IPS-18a (cell line): ENCODE measurements around the gene RPL27.
"Not testable (repeated sequence)": the region's sequence is repeated elsewhere in the genome, so short reads cannot be mapped to it uniquely, and the experiment has no call there.

Source experiments
- H3K27ac ChIP-seq: one replicate; pipeline ENCODE4 v1.5.1; 2013; ENCODE audit warnings: low read length
- H3K27me3 ChIP-seq: one replicate; pipeline ENCODE4 v1.6.1; 2013; ENCODE audit warnings: mild to moderate bottlenecking, low read length; ENCODE audit not compliant: control insufficient read depth, insufficient read depth
- H3K36me3 ChIP-seq: one replicate; pipeline ENCODE4 v1.6.1; 2013; ENCODE audit warnings: low read depth, low read length; ENCODE audit not compliant: control insufficient read depth
- H3K4me1 ChIP-seq: one replicate; pipeline ENCODE4 v1.6.1; 2013; ENCODE audit warnings: low read depth, low read length; ENCODE audit not compliant: control insufficient read depth
- H3K4me3 ChIP-seq: one replicate; pipeline ENCODE4 v1.5.1; 2013; ENCODE audit warnings: low read length
- H3K9ac ChIP-seq: one replicate; pipeline ENCODE4 v1.6.1; 2013; ENCODE audit warnings: mild to moderate bottlenecking, low read length, moderate library complexity
- H3K9me3 ChIP-seq: one replicate; pipeline ENCODE4 v1.6.1; 2013; ENCODE audit warnings: low read depth, low read length; ENCODE audit not compliant: control insufficient read depth

RPL27 gene

DNA sequence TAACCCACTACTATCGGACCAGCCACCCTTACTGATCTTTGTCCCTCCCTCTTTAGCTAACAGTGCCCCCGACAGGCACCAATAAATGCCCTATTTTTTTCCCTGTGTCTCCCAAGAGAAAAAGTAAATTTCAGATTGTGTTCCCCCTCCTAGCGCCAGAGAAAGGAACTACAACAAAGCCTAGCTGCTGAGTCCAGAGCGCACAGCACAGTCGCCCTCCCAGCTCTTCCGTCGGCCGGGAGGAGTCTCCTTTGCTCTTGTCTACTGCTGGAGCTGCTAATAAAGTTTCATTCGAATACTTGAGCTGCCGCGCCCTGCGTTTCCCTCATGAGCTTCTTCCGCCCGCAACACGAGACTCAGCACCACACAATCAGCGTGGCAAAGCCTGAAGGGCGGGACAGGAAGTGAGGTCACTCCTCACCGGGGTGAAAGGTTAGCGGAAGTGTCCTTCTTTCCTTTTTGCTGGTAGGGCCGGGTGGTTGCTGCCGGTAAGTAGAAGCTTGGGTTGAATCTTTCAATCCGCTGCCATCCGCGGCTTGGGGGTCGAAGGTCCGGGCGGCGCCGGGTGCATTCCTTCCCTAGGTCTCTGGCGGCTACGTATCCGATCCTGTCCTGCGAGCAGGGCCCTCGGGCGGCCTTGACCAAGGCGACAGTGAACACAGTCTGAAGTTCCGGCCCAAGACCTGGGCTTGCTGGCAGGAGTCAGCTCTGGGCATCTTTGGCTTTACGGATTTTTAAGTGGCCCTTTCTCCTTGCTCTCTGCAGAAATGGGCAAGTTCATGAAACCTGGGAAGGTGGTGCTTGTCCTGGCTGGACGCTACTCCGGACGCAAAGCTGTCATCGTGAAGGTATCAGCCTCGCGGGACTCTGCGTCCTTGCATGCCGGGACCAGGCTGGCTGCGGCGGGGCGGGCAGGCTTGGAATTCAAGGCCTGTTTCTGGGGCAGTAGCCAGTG, at the start of gene RPL27:
Gene RPL27 (plus strand): TSS at position 436 of the 955 bp plus-strand sequence. CDS start 332 bp downstream, at position 768.
- Histone ChIP-seq H3K36me3 (peaks cover 38% of the 10 kb centered on the region), H3K4me3 (peak within 1 kb of the TSS; percentile 97), H3K9me3 (no peaks in the 10 kb centered on the region), H3K27ac (peak within 1 kb of the TSS; percentile 93), H3K9ac (peak within 1 kb of the TSS; percentile 97), H3K4me1 (peaks cover 12% of the 10 kb centered on the region), H3K27me3 (no peaks in the 10 kb centered on the region)

DNA sequence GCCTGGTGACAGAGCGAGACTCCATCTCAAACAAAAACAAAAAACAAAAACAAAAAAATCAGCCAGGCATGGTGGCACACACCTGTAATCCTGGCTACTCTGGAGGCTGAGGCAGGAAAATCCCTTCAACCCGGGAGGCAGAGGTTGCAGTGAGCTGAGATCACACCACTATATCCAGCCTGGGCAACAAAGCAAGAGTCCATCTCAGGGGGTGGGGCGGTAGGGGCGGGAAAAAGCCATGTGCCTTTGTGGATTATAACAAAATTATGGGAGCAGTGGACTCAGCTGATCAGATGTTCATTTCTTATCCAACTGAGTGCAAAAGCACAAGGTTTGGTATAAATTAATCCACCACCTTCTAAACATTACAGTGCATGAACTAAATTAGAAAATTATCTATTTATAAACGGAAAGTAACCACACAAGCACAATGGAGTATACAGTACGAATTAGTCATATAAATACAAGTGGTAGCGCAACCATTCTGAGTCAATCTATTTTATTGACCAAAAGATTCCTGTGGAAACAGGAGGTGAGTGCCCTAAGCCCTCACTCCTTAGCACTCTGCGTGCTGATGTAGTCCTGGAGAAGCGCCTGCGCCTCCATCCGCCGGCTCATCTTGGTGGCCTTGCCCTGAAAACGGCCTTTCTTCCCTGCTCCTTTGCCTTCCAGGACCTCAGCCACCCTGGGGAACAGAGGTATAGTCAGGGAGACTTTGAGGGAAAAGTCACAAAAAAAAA, 48.0 kb upstream of the RPL27 start:
- H3K9me3 ChIP-seq, result no peaks in the 10 kb centered on the region
- no peaks in the 10 kb centered on the region for H3K27me3 ChIP-seq
- no peak overlapping the region for H3K9ac ChIP-seq
- H3K27ac ChIP-seq, result no peak overlapping the region
- H3K36me3 ChIP-seq, result peaks cover 46% of the 10 kb centered on the region
- no peak overlapping the region for H3K4me3 ChIP-seq
- H3K4me1 ChIP-seq, result no peaks in the 10 kb centered on the region

DNA sequence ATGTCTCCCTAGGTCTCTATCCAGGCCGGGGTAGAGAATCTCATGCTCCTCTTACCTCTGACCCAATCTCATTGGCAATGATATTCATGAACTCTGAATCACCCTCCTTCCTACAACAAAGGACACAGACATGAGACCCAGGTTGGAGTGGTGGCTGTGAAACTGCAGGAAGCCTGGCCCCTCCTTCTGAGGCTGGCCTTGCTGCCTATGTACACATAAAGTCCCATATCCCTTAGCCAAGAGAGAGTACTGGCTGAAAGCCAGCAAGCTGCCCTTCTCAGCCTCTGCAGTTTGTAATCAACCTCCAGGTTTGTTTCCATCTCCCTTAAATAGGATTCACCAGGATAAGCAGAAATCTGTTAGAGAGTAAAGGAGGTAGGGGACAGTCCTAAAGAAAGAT, 44.5 kb upstream of the RPL27 start:
- Histone ChIP-seq H3K4me3 (no peak overlapping the region), H3K27me3 (no peaks in the 10 kb centered on the region), H3K9ac (no peak overlapping the region), H3K9me3 (no peaks in the 10 kb centered on the region), H3K27ac (no peak overlapping the region), H3K4me1 (no peaks in the 10 kb centered on the region), H3K36me3 (peaks cover 68% of the 10 kb centered on the region)

DNA sequence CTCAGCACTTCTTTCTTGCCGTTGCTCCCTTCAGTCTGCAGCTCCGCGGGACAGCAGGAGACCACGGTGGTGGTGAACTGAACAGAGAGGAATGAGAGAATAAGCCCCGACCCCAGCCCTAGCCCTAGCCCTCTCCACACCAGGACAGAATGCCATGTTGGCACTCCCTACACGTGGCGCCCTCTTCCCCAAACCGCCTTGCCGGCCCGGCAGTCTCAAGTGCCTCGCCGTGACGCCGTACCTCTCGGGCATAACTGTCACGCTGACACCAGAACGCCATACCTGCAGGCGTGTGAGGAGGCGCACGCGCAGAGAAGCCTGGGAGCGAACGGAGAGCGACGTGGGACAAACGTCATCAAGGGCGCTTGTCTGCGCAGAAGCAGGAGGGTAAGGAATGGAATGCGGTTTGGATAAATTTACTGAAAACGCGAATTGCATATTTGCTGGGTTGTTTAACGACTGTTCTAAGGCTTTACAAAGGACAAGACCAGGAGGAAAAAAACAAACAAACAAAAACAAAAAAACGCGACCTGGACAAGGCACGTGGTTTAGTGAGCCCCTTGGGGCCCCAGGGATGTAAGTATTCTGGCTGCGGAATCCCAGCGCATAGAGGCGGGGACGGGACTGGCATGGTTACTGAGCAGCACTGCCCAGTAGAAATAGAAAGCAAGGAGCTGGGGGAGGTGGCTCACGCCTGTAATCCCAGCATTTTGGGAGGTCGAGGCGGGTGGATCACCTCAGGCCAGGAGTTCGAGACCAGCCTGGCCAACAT, 33.9 kb upstream of the RPL27 start, which contains the start of gene AARSD1:
Gene AARSD1 (minus strand): TSS at position 294 of the 772 bp plus-strand sequence. CDS start 14 bp downstream, at position 280.
- H3K9ac ChIP-seq, result peak within 1 kb of the TSS; percentile 71
- H3K36me3 ChIP-seq, result peaks cover 26% of the 10 kb centered on the region
- peak within 1 kb of the TSS; percentile 69 for H3K27ac ChIP-seq
- H3K9me3 ChIP-seq, result no peaks in the 10 kb centered on the region
- no peaks in the 10 kb centered on the region for H3K4me1 ChIP-seq
- H3K27me3 ChIP-seq, result no peaks in the 10 kb centered on the region
- peak within 1 kb of the TSS; percentile 81 for H3K4me3 ChIP-seq

DNA sequence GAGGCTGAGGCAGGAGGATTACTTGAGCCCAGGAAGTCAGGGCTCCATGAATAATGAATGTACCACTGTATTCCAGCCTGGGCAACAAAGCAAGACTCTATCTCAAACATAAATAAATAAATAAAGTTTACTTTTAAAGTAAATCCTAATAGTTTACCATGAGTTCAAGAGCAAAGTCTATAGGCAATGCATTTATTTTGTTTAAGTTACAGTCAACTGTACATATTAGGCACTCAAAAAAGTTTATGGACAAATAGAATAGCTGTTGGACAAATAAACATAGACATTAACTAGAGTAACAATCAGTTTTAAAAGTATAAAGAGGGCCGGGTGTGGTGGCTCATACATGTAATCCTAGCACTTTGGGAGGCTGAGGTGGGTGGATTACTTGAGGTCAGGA, 30.3 kb upstream of the RPL27 start:
- H3K27ac ChIP-seq, result no peak overlapping the region
- H3K4me3 ChIP-seq, result no peak overlapping the region
- no peak overlapping the region for H3K9ac ChIP-seq
- no peaks in the 10 kb centered on the region for H3K36me3 ChIP-seq
- no peaks in the 10 kb centered on the region for H3K27me3 ChIP-seq
- no peaks in the 10 kb centered on the region for H3K9me3 ChIP-seq
- H3K4me1 ChIP-seq, result no peaks in the 10 kb centered on the region

DNA sequence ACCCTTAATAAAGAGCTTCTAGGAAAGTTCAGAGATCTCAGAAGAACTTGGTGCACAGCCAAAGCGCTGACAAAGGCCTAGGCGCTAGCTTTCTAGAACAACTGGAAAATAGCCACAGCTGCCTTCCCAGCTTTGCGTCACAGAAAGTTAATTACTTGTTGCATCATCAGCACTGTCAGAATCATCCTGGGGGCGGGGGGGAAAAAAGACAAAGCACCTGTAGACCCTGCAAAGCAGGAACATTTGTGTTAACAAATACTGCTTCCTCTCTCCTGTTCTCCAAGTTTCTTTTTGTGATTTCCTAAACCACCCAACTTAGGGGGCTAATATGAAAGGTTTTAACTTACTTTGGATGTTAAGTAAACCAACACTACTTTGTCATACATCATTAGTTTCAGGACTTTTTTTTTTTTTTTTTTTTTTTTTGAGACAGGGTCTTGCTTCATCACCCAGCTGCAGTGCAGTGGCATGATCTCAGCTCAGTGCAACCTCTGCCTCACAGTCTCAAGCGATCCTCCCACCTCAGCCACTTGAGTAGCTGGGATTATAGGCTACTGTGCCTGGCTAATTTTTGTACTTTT, 29.1 kb upstream of the RPL27 start:
- no peaks in the 10 kb centered on the region for H3K36me3 ChIP-seq
- no peaks in the 10 kb centered on the region for H3K27me3 ChIP-seq
- H3K27ac ChIP-seq, result no peak overlapping the region
- H3K4me3 ChIP-seq, result no peak overlapping the region
- H3K9ac ChIP-seq, result no peak overlapping the region
- H3K4me1 ChIP-seq, result no peaks in the 10 kb centered on the region
- no peaks in the 10 kb centered on the region for H3K9me3 ChIP-seq

DNA sequence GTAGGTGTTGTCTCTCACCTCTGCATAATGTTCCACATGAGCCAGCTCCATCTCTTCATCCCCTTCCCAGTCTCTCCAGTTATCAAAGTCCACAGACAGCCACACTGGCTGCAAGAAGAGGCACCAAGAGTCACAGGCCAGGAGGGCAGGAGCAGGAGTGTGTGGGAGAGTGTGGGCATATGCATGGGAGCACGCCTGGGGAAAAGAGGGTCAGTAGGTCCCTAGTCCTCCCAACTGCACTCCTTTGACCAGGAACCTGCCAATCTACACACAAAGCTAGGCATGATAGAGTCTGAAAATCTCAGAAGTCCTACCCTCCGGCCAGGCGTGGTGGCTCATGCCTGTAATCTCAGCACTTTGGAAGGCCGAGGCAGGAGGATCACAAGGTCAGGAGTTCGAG, 26.6 kb upstream of the RPL27 start:
- H3K36me3 ChIP-seq, result no peaks in the 10 kb centered on the region
- no peaks in the 10 kb centered on the region for H3K9me3 ChIP-seq
- H3K27me3 ChIP-seq, result no peaks in the 10 kb centered on the region
- H3K9ac ChIP-seq, result no peak overlapping the region
- H3K4me3 ChIP-seq, result no peak overlapping the region
- no peak overlapping the region for H3K27ac ChIP-seq
- H3K4me1 ChIP-seq, result no peaks in the 10 kb centered on the region

DNA sequence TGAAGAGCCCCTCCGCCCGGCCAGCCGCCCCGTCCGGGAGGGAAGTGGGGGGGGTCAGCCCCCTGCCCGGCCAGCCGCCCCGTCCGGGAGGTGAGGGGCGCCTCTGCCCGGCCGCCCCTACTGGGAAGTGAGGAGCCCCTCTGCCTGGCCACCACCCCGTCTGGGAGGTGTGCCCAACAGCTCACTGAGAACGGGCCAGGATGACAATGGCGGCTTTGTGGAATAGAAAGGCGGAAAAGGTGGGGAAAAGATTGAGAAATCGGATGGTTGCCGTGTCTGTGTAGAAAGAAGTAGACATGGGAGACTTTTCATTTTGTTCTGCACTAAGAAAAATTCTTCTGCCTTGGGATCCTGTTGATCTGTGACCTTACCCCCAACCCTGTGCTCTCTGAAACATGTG, 24.9 kb upstream of the RPL27 start:
- H3K9ac ChIP-seq, H3K27me3 ChIP-seq, H3K4me1 ChIP-seq, H3K4me3 ChIP-seq, H3K27ac ChIP-seq, H3K36me3 ChIP-seq, H3K9me3 ChIP-seq: not testable (repeated sequence)

DNA sequence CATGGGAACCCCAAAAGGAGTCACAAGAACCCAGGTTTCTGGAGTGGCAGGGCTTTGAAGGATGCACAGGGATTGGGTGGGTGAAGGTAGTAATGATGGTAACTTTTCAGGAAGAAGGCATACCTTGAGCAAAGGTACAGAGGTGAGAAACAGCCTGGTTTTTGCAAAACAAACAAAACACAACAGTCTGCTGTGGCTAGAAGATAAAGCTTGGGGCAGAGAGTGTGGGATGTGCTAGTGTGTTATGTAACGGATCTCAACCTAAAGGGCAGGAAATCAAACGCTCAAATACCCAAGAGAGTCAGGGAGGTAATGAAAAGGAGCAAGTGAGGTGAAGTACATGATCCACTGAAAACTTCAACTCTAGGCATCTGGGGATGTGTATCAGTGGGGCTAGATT, 23.0 kb upstream of the RPL27 start:
- Histone ChIP-seq H3K27ac (no peak overlapping the region), H3K9ac (no peak overlapping the region), H3K4me3 (no peak overlapping the region), H3K36me3 (no peaks in the 10 kb centered on the region), H3K4me1 (peaks cover 5% of the 10 kb centered on the region), H3K27me3 (no peaks in the 10 kb centered on the region), H3K9me3 (no peaks in the 10 kb centered on the region)

DNA sequence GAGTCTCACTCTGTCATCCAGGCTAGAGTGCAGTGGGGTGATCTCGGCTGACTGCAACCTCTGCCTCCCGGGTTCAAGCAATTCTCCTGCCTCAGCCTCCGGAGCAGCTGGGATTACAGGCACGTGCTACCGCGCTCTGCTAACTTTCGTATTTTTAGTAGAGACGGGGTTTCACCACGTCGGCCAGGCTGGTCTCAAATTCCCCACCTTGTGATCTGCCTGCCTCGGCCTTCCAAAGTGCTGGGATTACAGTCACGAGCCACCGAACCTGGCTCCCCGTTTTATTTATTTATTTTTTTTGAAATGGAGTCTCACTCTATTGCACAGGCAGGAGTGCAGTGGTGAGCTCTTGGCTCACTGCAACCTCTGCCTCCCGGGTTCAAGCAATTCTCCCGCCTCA, 22.5 kb upstream of the RPL27 start:
- H3K27me3 ChIP-seq, H3K4me3 ChIP-seq, H3K27ac ChIP-seq, H3K9me3 ChIP-seq, H3K36me3 ChIP-seq, H3K4me1 ChIP-seq, H3K9ac ChIP-seq: not testable (repeated sequence)
